GM19395 (cell line): Measurements from ENCODE around the gene DTX3L.
"Not testable (repeated sequence)": the region's sequence is repeated elsewhere in the genome, so short reads cannot be mapped to it uniquely, and the experiment has no call there.

Experiments
- ATAC-seq: cut with Tn5 transposase; IDR thresholded peaks from one replicate; pipeline ENCODE4 v1.9.1; 2021; ENCODE audit warnings: mild to moderate bottlenecking, moderate library complexity; ENCODE audit not compliant: unreplicated experiment

The DTX3L gene

DNA sequence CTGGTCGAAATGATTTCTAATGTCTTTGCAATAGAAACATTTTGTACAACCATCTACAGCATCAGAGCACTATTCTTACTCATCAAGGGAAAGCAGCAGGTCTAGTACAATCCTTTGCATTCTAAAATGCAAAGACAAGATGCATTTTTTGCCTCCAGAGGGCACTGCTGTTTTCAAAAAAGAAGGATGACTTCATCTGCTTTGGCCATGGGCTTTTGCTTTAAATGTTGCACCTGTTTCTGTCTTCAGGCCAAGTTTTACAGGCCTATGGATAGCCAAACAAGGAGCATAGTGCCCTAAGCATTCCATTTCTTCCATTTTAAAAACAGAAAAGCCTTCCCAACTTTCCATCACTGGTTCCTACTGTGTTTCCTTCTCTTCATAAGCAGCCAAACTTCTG is 3.5 kb upstream of the DTX3L start:
- ATAC-seq = peak; percentile 44

DNA sequence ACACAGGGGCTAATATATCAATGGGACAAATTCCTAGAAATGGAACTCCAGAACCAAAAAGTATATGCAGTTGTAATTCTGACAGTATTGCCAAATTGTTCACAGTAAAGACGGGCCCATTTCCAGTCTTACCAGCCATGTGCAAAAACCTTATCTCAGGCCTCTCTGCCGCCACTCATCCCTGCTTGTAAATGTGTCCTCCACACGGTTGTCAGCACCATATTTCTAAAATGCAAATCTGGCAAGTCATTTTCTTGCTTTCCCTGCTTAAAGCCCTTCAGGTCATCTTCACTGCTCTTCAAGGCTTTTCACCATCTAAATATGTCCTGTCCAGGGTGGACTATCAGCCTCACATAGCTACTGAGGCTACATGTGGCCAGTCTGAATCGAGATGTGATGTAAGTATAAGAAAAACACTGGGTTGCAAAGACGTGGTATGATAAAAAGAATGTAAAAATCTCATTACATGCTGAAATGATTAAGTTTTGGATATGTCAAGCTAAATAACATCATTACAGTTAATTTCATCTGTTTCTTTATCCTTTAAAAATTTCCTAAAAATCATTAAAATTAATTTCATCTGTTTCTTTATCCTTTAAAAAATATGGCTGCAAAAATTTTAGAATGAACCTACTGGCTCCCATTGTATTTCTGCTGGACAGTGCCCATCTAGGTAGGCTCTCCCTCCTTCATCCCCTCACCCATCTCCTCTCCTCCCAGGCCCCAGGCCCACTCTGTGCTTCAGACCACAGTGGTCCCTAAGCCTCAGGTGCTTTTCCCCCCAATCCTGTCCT is 1.0 kb upstream of the DTX3L start:
- no peak for ATAC-seq

DNA sequence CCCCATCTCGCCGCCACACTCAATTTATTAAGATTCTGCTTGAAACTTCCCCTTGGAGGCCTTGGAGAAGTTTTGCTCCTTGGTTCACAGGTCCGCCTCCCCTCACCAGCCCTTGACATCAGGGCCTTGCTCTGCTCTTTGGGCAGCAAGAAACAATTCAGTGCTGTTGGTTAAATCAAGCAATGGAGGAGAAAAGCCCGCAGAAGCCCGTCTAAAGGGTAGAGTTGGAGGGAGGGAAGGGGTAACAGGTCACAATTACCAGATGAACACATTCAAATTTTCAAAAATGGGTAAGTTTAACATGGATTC is 467 bp upstream of the DTX3L start:
- peak; percentile 13 for ATAC-seq

DNA sequence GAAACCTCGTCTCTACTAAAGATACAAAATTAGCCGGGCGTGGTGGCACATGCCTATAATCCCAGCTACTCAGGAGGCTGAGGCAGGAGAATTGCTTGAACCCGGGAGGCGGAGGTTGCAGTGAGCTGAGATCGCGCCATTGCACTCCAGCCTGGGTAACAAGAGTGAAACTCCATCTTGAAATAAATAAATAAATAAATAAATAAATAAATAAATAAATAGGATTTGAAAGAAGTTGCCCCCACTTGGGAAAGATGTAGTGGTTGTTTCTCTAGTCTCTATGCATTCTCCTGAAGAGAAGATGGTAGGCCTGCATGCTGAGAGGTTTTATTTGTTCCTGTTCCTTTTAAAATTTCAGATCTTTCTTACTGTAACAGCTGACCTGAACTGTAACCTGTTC is 4.0 kb downstream of the DTX3L start:
- not testable (repeated sequence) for ATAC-seq

DNA sequence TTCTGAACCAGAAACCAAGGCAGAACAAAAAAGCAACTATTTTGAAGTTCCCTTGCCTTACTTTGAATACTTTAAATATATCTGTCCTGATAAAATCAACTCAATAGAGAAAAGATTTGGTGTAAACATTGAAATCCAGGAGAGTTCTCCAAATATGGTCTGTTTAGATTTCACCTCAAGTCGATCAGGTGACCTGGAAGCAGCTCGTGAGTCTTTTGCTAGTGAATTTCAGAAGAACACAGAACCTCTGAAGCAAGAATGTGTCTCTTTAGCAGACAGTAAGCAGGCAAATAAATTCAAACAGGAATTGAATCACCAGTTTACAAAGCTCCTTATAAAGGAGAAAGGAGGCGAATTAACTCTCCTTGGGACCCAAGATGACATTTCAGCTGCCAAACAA is 4.6 kb downstream of the DTX3L start:
- no peak for ATAC-seq

DNA sequence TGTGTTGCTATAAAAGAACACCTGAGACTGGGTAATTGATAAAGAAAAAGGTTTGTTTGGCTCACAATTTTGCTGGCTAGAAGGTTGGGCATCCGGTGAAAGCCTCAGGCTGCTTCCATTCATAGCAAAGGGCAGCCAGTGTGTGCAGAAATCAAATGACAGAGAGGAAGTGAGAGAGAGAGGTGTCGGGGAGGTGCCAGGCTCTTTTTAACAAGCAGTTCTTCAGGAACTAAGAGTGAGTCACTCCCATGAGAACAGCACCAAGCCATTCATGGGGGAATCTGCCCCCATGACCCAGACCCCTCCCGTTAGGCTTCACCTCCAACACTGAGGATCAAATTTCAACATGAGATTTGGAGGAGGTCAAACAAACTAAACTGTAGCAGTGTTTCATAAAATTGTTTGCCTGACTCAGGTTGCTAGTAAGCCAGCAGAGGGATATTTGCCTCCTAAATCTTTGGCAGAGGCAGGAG is 8.8 kb downstream of the DTX3L start:
- no peak for ATAC-seq

DNA sequence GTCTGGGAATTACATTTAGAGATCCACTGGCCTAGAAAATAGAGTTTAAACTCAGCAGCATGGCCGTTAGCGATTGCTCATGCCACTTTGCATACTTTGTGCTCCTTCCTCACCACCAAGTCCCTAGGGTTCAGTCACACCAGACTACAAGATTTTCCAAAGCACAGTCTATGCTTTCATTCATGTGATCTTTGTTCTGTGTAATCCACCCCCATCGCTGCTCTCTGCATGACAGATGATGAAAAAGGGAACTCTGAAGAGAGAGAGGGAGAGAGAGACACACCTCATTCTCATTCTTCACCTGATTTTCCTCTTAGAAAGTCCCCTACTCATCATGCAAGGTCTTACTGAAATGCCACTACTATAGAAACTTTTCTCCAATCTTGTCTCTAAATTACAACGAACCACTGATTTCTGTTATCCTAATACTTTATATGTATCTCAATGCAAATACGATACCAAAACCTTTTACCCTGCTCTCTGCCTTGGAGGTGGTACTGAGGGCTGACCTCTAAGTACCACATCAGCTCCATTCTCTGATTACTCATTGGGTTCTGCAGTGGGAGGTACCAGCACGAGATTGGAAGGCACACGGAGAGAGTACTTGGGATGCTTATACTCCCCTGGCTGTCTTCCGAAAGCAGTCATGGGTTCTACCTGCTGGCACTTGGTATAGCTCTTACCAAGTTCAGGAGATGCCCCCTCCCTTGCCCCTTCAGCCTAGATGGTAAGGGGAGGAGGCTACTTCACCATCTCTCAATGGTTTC is 12.2 kb downstream of the DTX3L start:
- ATAC-seq = peak; percentile 83

DNA sequence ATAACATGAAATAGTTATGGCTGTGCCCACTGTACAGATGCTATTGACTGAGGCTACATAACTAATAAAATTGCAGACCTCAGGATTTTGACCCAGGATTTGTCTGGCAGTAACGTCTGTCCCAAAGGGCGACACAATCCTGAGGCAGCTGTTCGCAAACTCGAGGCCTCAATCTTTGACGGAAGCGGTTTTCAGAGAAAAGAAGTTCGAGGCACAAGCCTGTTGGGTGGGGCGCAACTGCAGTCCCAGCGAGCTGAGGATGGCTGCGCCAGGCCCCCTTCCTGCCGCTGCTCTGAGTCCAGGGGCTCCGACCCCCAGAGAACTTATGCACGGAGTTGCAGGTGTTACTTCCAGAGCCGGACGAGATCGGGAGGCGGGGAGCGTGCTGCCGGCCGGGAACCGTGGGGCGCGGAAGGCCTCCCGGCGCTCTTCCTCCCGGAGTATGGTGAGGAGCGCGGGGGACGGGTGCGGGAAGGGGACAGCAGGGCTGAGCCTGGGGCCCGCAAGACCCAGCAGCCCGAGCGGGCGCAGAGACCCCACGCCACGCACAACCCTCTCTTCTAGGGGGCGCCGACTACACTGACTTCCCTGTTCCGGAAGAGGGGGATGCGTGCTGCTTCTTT is 13.4 kb downstream of the DTX3L start, which contains the start of gene PARP15:
Gene PARP15 (plus strand): TSS at position 242 of the 623 bp plus-strand sequence. CDS start 18 bp downstream, at position 260.
- no peak for ATAC-seq

DNA sequence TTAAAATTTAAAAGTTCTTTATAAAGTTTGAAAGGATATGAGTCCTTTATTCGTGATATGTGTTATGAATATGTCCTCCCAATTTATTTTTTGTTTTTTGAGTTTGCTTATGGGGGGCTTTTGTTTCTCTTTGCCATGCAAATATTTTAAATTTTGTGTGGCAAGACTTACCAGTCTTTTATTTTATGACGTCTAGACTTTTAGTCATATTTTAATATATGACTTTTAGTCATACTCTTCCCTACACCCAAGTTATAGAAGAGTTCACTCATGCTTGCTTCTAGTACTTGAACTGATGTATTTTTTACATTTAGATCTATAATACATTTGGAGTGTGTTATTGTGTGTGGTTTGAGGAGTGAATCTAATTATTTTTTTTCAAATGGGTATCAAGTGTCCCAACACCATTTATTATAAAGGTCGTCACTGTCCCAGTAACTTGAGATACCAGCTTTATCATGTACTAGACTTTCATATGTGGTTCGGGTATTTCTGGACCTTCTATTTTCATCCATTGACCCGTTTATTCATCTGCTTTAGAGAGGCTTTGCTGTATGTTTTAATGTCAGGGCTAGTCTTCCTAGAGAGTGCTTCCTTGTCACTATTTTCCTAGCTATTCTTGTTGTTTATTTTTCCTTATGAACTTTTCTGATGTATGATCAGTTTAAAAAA is 14.1 kb downstream of the DTX3L start:
- no peak for ATAC-seq

DNA sequence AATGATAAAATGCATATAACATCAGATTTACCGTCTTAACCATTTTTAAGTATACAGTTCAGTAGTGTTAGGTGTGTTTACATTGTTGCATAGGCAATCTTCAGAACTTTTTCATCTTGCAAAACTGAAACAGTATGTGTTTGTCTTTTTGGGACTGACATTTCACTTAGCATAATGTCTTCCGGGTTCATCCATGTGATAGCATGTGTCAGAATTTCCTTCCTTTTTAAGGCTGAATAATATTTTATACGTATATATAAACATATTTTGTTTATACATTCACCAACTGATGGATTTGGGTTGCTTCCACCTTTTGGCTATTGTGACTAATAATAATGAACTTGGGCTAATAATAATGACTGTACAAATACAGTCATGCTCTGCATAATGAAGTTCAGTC is 16.3 kb downstream of the DTX3L start:
- ATAC-seq = no peak

DNA sequence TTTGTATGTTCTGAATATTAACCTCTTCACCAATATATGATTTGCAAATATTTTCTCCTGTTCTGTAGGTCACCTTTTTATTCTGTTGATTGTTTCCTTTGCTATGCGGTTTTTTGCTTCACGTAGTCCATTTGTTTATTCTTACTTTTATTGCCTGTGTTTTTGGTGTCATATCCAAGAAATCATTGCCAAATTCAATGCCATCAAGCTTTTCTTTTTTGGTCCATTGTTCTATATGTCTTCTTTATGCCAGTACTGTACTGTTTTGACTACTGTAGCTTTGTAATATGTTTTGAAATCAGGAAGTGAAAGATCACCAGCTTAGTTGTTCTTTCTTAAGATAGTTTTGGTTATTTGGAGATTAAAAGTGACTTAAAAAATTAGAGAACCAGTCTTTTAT is 17.5 kb downstream of the DTX3L start:
- ATAC-seq = no peak

DNA sequence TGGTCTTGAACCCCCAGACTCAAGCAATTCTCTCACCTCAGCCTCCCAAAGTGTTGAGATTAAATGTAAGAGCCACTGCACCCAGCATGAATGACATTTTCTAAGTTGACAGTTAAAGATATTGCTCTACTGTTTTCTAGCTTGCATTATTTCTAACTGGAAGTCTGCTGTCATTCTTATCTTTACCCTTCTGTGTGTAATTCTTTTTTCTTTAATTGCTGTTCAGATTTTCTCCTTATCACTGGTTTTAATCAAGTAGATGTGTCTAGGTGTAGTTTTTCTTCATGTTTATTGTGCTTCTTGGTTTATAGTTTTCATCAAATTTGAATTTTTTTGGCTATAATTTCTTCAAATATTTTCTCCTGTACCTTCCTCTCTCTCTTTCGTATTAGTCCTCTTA is 18.3 kb downstream of the DTX3L start:
- ATAC-seq = no peak

DNA sequence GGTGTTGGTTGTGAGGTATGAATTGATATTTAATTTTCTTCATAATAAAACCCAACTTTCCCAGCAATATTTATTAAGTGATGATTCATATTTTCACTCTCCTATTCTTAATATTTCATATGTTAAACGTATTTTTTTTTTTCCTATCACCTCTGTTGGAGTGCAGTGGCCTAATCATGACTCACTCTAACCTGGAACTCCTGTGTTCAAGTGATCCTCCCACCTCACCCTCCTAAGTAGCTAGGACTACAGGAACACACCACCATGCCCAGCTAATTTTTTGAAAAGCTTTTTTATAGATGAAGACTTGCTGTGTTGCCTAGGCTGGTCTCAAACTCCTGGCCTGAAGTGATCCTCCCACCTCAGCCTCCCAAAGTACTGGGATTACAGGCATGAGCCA is 22.0 kb downstream of the DTX3L start:
- ATAC-seq = no peak

DNA sequence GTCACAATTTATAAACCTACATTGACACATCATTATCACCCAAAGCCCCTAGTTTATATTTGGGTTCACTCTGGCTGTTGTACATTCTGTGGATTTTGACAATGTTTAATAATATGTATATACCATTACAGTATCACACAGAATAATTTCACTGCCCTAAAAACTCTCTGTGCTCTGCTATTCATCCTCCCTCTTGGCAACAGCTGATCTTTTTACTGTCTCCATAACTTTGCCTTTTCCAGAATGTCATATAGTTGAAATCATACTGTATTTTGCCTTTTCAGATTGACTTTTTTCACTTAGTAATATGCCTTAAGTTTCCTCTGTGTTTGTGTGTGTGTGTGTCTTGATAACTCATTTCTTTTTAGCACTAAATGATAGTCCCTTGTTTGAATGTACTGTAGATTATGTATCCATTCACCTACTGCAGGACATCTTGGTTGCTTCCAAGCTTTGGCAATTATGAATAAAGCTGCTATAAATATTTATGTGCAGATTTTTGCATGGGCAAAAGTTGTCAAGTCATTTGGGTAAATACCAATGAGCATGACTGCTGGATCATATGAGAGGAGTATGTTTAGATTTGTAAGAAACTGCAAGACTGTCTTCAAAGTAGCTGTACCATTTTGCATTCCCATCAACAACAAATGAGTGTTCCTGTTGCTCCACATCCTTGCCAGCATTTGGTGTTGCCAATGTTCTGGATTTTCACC is 22.8 kb downstream of the DTX3L start:
- no peak for ATAC-seq

DNA sequence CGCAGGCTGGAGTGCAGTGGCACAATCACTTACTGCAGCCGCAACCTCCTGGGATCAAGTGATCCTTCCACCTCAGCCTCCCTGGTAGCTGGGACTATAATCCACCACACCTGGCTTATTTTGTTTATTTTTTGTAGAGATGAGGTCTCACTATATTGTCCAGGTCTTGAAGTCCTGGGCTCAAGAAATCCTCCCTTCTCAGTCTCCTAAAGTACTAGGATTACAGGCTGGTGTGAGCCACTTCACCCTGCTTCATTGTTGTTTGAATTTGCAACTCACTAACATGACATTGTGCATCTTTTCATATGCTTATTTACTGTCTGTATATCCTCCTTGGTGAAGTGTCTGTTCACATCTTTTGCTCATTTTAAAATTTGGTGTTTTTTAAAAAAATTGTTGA is 23.4 kb downstream of the DTX3L start:
- no peak for ATAC-seq

DNA sequence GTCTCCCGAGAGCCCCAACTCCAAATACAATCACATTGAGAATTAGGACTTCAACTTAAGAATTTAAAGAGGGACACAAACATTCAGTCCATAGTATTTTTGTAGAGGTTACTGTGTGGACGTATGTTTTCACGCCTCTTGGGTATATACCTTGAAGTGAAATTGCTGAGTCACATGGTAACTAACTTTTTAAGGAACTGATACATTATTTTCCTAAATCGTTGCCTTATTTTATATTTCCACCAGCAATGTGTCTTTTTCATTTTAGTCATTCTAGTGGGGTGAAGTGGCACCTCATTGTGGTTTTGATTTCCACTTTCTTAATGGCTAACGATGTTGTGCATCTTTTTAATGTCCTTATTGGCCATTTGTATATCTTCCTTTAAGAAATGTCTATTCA is 25.2 kb downstream of the DTX3L start:
- ATAC-seq = no peak

DNA sequence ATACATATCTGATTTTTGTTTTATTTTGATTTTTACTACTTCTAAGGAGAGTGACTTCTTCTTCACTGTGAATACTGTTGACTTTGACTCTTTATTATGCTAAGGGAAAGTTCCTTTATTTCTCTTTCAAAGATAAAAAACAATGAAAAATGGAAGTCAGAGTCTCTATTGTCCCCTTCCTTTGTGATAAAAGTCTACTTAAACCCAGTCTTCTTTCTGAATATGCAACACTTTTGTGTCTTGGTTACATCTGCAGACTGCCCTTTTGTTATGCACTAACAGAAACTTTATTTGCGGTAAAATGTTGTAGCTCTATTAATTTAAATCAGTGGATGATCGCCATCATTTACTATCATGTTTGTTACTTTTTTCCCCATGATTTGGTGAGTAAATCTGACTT is 26.5 kb downstream of the DTX3L start:
- no peak for ATAC-seq

DNA sequence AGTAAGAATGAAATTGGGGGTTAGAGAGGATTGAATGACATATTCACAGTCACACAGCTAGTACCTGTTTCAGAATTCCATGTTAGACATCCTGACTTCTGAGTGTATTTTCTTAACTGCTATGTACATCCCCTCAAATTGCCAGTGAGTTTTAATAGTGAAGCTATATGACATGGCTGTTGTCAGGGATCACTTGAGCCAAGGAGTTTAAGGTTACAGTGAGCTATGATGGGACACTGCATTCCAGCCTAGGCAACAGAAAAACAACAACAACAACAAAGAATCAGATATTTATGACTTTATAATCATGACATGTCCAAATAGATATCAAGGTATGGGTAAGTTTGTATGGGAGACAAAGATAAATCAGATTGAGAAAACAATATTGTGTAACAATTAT is 29.9 kb downstream of the DTX3L start:
- no peak for ATAC-seq

DNA sequence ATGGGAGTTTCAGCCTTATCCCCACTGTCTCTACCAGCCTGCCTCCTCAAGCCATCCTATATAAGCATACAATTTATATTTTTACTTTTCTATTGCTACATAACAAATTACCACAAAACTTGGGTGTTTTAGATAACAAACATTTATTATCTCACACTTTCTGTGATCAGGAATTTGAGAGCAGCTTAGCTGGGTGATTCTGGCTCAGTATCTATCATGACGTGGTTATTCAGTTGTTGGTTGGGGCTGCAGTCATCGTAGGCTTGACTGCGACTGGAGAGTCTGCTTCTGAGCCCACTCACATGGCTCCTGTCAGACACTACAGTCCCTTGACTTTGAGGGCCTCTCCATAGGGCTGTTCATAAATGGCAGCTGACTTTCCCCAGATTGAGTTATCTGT is 34.0 kb downstream of the DTX3L start:
- no peak for ATAC-seq

DNA sequence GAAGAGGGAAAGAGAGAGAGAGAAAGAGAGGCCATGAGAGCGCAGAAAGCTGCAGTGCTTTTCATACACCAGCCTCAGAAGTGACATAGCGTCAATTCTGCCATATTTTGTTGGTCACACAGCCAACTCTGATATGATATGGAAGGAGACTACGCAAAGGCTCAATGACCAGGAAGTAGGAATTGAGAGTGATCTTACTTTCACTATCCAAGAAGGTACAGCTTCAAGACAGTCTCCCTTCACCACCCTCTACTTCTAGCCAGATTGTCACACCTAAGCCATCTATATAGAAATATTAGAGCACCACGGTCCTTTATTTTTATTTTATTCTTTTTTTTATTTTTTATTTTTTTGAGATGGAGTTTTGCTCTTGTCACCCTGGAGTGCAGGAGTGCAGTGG is 34.4 kb downstream of the DTX3L start:
- ATAC-seq = no peak
